Keratinocyte (primary cell): ENCODE results near the gene DST. TPM values are rescaled to one million over a fixed set of nuclear protein-coding genes. Genes with fewer than 3 reads are reported as not detected.
"Not testable (repeated sequence)": the region's sequence is repeated elsewhere in the genome, so short reads cannot be mapped to it uniquely, and the experiment has no call there.

Experiments
- DNase-seq: peaks from one replicate; pipeline ENCODE4 v3.0.0-alpha.2; 2011; ENCODE audit warnings: low read depth, missing footprints, low spot score
- FAIRE-seq: peaks from 2 replicates; lab custom pipeline; 2011; peaks lifted over from hg19 to GRCh38; lab: Jason Lieb, UNC
- H2AFZ ChIP-seq: 2 replicates; pipeline ENCODE4 v1.6.0; 2012; ENCODE audit warnings: low read length, control low read depth, inconsistent platforms; ENCODE audit not compliant: control insufficient read depth
- H3K27ac ChIP-seq: 2 replicates; pipeline ENCODE4 v1.5.1; 2011; ENCODE audit warnings: low read length; ENCODE audit not compliant: control insufficient read depth, insufficient read depth
- H3K27me3 ChIP-seq: 3 replicates; pipeline ENCODE4 v1.6.0; 2011; ENCODE audit warnings: low read length; ENCODE audit not compliant: control insufficient read depth, insufficient read depth; ENCODE audit errors: extremely low read depth
- H3K36me3 ChIP-seq, 2 experiments: 2 replicates in 1 of 2; 3 replicates in 1 of 2; pipeline ENCODE4 v1.5.1; 2011; ENCODE audit warnings: low read length in 2 of 2, mild to moderate bottlenecking in 1 of 2; ENCODE audit not compliant: control insufficient read depth in 2 of 2, insufficient read depth in 2 of 2; ENCODE audit errors: extremely low read depth in 1 of 2
- H3K4me1 ChIP-seq: 3 replicates; pipeline ENCODE4 v1.5.1; 2011; ENCODE audit warnings: low read length; ENCODE audit not compliant: control insufficient read depth, insufficient read depth; ENCODE audit errors: extremely low read depth
- H3K4me2 ChIP-seq: 3 replicates; pipeline ENCODE4 v1.6.0; 2011; ENCODE audit warnings: low read depth, low read length; ENCODE audit not compliant: control insufficient read depth, insufficient read depth; ENCODE audit errors: extremely low read depth
- H3K4me3 ChIP-seq, 3 experiments: fragments of 200-600 bp in 1 of 3; sonication (generic) in 1 of 3; 2 replicates in 2 of 3; 3 replicates in 1 of 3; pipeline ENCODE4 v1.5.1; 2011 to 2016; ENCODE audit warnings: low read length in 3 of 3, mild to moderate bottlenecking in 3 of 3, control low read depth in 2 of 3, inconsistent platforms in 1 of 3, low read depth in 1 of 3, mixed read lengths in 1 of 3, mixed run types in 1 of 3, moderate library complexity in 1 of 3; ENCODE audit not compliant: control insufficient read depth in 2 of 3, insufficient read depth in 2 of 3; ENCODE audit errors: extremely low read depth in 1 of 3
- H3K79me2 ChIP-seq: 2 replicates; pipeline ENCODE4 v1.6.0; 2012; ENCODE audit warnings: low read length; ENCODE audit not compliant: control insufficient read depth, insufficient read depth
- H3K9ac ChIP-seq: 3 replicates; pipeline ENCODE4 v1.6.0; 2011; ENCODE audit warnings: low read length; ENCODE audit not compliant: control insufficient read depth, insufficient read depth; ENCODE audit errors: extremely low read depth
- H3K9me1 ChIP-seq: 3 replicates; pipeline ENCODE4 v1.6.0; 2011; ENCODE audit warnings: low read length; ENCODE audit not compliant: control insufficient read depth, insufficient read depth; ENCODE audit errors: extremely low read depth
- H3K9me3 ChIP-seq: 2 replicates; pipeline ENCODE4 v1.5.1; 2012; ENCODE audit warnings: low read depth, low read length; ENCODE audit not compliant: control insufficient read depth
- H4K20me1 ChIP-seq: 3 replicates; pipeline ENCODE4 v1.6.0; 2011; ENCODE audit warnings: low read length; ENCODE audit not compliant: control insufficient read depth, insufficient read depth; ENCODE audit errors: extremely low read depth
- CTCF ChIP-seq, 3 experiments: IDR thresholded peaks in 1 of 3; conservative IDR thresholded peaks in 1 of 3; optimal IDR thresholded peaks in 1 of 3; 2 replicates in 2 of 3; 3 replicates in 1 of 3; pipeline versions ENCODE3 to v1.5.1; 2011; ENCODE audit warnings: low read length in 3 of 3, mild to moderate bottlenecking in 3 of 3, moderate library complexity in 2 of 3, control low read depth in 1 of 3, inconsistent platforms in 1 of 3; ENCODE audit not compliant: insufficient read depth in 2 of 3; ENCODE audit errors: extremely low read depth in 1 of 3
- EZH2 ChIP-seq: IDR thresholded peaks from one replicate; pipeline ENCODE4 v1.6.1; 2012; ENCODE audit warnings: inconsistent platforms, mild to moderate bottlenecking, low read length, moderate library complexity
- dilution Hi-C: fragments of 300-500 bp; cut with MboI; formaldehyde crosslinking; loops from one replicate; pipeline ENCODE4 v1.7.0; 2020; ENCODE audit warnings: low sequenced_read_pairs; ENCODE audit not compliant: extremely low pct_ligation_motif_present
- polyA plus RNA-seq, 5 experiments: library from polyadenylated mRNA; depleted of rRNA in 3 of 5; stranded (reverse) in 3 of 5; stranded (forward) in 1 of 5; unstranded in 1 of 5; fragments of >200 nt; gene quantifications; 1 replicate in 1 of 5; 2 replicates in 3 of 5; 3 replicates in 1 of 5; pipeline versions ENCODE4 v1.2.1 to v1.2.3, GENCODE V29; 2011 to 2012; ENCODE audit warnings: missing spikeins in 2 of 5, low read depth in 1 of 5, low replicate concordance in 1 of 5

The DST gene
- polyA plus RNA-seq, 1 donor (not counting 4 experiments of a cell fraction or from before 2014, with no cell fraction given) = 455 TPM

GRCh38 chr6:56663344-56663743 lies 20.7 kb upstream of the DST start:
- H3K27ac ChIP-seq = peak overlapping the region; percentile 99
- TF ChIP-seq CTCF (optimal IDR thresholded peaks at IDR 0.05 in 1 of 3, IDR thresholded peaks at IDR 0.05 in 1 of 3, conservative IDR thresholded peaks at IDR 0.05 in 1 of 3; ENCODE audit: extremely low read depth in 1 of 3, insufficient read depth in 2 of 3, low read length in 3 of 3) = no peak
- TF ChIP-seq EZH2 = no peak
- H3K27me3 ChIP-seq = no peaks in the 10 kb centered on the region
- H4K20me1 ChIP-seq = no peaks in the 10 kb centered on the region
- peak overlapping the region in 2 of 3 experiments; percentile 55 to 64 for H3K4me3 ChIP-seq
- H3K9me3 ChIP-seq = no peaks in the 10 kb centered on the region
- DNase-seq = peak; percentile 96
- peaks cover 79% of the 10 kb centered on the region for H3K4me1 ChIP-seq
- no peak overlapping the region for H2AFZ ChIP-seq
- peak; percentile 97 for FAIRE-seq
- no peaks in the 10 kb centered on the region for H3K79me2 ChIP-seq
- no peaks in the 10 kb centered on the region for H3K9me1 ChIP-seq
- dilution Hi-C loops = no loop called here
- peak overlapping the region; percentile 73 for H3K9ac ChIP-seq
- no peaks in the 10 kb centered on the region for H3K36me3 ChIP-seq
- peak overlapping the region; percentile 92 for H3K4me2 ChIP-seq

- H3K27ac ChIP-seq = peak overlapping the region; percentile 97
- H3K36me3 ChIP-seq, dilution Hi-C loops, H3K9me1 ChIP-seq, H3K79me2 ChIP-seq, H3K4me3 ChIP-seq, H3K27me3 ChIP-seq, DNase-seq, H2AFZ ChIP-seq, FAIRE-seq, H3K9me3 ChIP-seq, H4K20me1 ChIP-seq: not testable (repeated sequence)
- peak overlapping the region; percentile 90 for H3K4me2 ChIP-seq
- peak overlapping the region; percentile 30 for H3K9ac ChIP-seq
- peaks cover 81% of the 10 kb centered on the region for H3K4me1 ChIP-seq
These were observed 18.6 kb upstream of the DST start for GRCh38 chr6:56661338-56661737.

GRCh38 chr6:56660381-56660730 lies 17.7 kb upstream of the DST start:
- peak overlapping the region; percentile 58 for H2AFZ ChIP-seq
- no peaks in the 10 kb centered on the region for H3K36me3 ChIP-seq
- TF ChIP-seq EZH2 = no peak
- no peak for TF ChIP-seq CTCF (optimal IDR thresholded peaks at IDR 0.05 in 1 of 3, IDR thresholded peaks at IDR 0.05 in 1 of 3, conservative IDR thresholded peaks at IDR 0.05 in 1 of 3; ENCODE audit: extremely low read depth in 1 of 3, insufficient read depth in 2 of 3, low read length in 3 of 3)
- no peaks in the 10 kb centered on the region for H3K79me2 ChIP-seq
- peak overlapping the region; percentile 90 for H3K4me2 ChIP-seq
- H3K9ac ChIP-seq = peak overlapping the region; percentile 76
- no peaks in the 10 kb centered on the region for H3K9me1 ChIP-seq
- dilution Hi-C loops = no loop called here
- DNase-seq (no peak), FAIRE-seq (no peak)
- H3K4me1 ChIP-seq = peaks cover 87% of the 10 kb centered on the region
- peak overlapping the region in 2 of 3 experiments; percentile 8 to 47 for H3K4me3 ChIP-seq
- H3K9me3 ChIP-seq = no peaks in the 10 kb centered on the region
- H3K27me3 ChIP-seq = no peaks in the 10 kb centered on the region
- peak overlapping the region; percentile 97 for H3K27ac ChIP-seq
- H4K20me1 ChIP-seq = no peaks in the 10 kb centered on the region
